HG02884 (cell line): Measurements from ENCODE around the gene NDUFC2.
"Not testable (repeated sequence)": the region's sequence is repeated elsewhere in the genome, so short reads cannot be mapped to it uniquely, and the experiment has no call there.

Experiments
- ATAC-seq: cut with Tn5 transposase; IDR thresholded peaks from one replicate; pipeline ENCODE4 v1.9.1; 2021; ENCODE audit warnings: mild to moderate bottlenecking, moderate library complexity; ENCODE audit not compliant: unreplicated experiment

NDUFC2 gene

GRCh38 chr11:78056093-78056492, 23.6 kb downstream of the NDUFC2 start:
- no peak for ATAC-seq

DNA sequence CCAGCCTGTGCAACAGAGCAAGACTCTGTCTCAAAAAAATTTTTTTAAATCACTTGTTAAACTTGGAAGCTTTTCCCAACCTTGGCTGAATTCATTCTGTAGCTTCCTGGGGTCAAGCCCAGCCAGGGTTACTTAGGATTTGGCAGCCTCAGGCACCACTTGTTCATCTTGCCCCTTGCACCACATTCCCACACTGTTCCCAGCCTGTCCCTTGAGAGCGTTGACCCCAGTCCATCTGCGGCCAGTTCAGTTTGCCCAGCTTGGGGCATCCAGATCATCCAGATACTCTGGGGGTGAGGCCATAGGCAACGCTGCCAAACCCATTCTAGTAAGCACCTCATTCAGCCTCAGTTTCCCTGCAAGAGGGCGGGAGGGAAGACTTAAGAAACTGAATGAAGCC, 24.7 kb downstream of the NDUFC2 start:
- ATAC-seq = no peak

- no peak for ATAC-seq
Measured at GRCh38 chr11:78050964-78051831, 28.5 kb downstream of the NDUFC2 start.

- ATAC-seq = no peak
Measured at GRCh38 chr11:78049348-78049747, 30.3 kb downstream of the NDUFC2 start.

DNA sequence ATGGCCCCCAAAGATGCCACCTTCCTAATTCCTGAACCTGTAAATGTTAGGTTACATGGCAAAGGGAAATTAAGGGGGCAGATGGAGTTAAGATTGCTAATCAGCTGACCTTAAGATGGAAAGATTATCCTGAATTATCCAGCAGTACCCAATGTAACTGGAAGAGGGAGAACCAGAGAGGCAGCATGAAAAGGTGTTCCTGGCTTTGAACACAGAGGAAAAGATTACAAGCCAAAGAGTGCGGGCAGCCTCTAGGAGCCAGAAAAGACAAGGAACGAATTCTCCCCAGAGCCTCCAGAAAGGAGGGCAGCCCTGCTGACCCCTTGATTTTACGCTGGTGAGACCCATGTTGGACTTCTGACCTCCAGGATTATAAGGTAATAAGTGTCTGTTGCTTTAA, 31.1 kb downstream of the NDUFC2 start:
- no peak for ATAC-seq

DNA sequence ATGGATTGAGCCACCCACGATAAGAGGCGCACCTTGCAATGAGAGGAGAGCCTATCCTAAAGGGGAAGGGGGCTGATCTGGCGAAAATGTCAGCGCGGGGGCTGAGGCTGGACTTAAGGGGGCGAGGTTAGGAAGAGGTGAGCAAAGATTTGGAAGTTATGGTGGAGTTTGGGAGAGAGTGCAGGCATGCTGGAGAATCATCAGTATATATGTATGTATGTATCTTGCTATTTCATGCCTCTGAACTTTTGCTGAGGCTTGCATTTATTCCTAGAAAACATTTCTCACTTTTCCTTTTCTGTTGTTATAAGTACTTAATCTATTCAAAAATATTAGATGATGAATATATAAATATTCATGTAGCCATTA, 33.2 kb downstream of the NDUFC2 start:
- ATAC-seq = no peak

GRCh38 chr11:78045851-78046485, 33.7 kb downstream of the NDUFC2 start:
- ATAC-seq = no peak

DNA sequence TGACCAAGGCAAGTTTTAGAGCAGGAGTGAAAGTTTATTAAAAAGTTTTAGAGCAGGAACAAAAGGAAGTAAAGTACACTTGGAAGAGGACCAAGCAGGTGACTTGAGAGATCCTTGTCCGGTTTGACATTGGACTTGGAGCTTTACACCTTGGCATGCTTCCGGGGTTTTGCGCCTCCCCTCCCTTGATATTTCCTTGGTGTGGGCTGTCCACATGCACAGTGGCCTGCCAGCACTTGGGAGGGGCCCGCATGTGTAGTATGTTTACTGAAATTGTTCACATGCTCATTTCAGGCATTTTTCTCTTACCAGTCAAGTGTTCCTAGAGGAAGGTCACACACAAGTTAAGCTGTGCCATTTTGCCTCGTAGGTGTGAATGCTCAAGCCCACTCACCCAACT, 35.0 kb downstream of the NDUFC2 start:
- no peak for ATAC-seq

- no peak for ATAC-seq
Measured at GRCh38 chr11:78041843-78042440, 37.7 kb downstream of the NDUFC2 start.

GRCh38 chr11:78041380-78041719, 38.3 kb downstream of the NDUFC2 start:
- ATAC-seq = not testable (repeated sequence)

DNA sequence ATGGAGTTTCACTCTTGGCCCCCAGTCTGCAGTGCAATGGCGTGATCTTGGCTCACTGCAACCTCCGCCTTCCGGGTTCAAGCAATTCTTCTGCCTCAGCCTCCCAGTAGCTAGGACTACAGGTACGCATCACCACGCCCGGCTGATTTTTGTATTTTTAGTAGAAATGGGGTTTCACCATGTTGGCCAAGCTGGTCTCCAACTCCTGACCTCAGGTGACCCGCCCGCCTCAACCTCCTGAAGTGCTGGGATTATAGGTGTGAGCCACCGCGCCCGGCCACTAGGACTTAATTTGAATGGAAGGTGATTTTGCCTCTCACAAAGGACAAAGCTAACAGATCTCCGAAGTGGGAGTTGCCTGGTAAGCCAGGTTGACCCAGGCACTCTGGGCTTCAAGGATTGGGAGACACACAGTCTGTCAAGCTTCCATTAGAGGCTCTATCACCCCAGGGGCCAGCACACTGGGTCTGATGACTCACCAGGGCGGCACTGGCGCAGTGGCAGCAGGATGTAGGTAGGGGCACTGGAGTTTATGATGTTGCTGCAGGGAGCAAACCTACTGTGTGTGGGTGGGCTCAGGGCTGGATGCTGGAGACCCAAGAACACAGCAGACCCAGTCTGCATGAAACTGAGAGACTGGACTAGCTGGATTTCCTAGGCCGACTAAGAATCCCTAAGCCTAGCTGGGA, 38.8 kb downstream of the NDUFC2 start:
- no peak for ATAC-seq

DNA sequence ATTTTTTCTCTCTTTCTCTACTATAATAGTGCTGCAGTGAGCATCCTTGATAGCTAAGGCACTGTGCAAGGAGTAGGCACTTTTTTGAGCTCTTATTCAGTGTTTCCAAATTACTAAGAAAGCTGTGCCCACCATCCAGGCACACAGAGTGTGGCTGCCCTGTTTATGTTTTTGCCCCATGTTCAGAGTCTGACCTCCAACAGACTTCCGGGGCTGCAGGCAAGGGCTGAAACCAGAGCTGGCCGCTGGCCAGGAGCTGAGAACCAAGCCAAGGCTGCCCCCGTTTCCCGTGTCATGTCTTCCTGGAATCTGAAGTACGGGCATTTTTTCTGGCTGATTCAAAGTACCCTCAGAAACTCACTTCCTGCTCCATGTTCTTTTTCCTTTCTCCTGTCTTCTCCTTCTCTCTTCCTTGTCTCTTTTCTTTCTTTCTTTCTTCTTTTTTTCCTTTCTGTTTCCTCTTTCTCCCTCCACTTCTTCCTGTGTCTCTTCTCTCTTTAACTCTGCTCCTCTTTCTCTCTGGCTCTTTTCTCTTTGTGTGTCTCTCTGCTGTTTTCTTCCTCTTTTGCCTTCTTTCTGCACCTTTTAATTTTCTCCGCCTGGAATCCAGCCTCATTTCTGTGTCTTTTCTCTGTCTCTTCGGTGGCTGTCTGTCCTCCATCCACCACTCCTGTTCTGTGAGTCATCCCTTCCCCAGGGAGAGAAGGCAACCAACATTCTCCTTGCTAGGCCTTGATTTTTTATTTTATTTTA, 39.6 kb downstream of the NDUFC2 start:
- peak; percentile 54 for ATAC-seq

- no peak for ATAC-seq
Measured at GRCh38 chr11:78039391-78039918, 40.2 kb downstream of the NDUFC2 start.

DNA sequence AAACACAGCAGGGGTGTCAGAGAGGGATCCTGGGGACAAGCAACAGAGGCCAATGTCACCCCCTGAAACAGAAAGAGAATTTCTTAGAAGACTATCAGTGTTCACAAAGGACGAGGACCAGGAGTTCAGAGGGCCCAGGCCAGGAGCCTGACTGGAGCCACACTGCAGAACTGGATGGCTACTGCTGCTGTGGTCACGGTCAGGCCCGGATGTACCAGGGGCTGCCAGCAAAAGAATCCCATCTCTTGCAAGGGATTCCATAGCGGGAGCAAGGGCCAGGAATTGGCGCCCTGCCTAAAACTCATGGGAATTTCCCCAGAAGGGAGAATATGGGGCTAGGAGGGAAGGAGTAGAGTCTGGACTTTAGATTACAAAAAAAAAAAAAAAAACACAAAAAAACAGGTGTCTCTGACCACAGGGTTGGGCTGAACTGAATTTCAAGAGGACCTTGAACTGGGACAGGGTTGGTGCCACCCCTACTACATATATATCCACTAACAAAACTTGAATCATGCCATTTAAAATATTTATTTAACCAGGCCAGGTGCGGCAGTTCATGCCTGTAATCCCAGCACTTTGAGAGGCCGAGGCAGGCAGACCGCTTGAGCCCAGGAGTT, 40.9 kb downstream of the NDUFC2 start:
- ATAC-seq = no peak

DNA sequence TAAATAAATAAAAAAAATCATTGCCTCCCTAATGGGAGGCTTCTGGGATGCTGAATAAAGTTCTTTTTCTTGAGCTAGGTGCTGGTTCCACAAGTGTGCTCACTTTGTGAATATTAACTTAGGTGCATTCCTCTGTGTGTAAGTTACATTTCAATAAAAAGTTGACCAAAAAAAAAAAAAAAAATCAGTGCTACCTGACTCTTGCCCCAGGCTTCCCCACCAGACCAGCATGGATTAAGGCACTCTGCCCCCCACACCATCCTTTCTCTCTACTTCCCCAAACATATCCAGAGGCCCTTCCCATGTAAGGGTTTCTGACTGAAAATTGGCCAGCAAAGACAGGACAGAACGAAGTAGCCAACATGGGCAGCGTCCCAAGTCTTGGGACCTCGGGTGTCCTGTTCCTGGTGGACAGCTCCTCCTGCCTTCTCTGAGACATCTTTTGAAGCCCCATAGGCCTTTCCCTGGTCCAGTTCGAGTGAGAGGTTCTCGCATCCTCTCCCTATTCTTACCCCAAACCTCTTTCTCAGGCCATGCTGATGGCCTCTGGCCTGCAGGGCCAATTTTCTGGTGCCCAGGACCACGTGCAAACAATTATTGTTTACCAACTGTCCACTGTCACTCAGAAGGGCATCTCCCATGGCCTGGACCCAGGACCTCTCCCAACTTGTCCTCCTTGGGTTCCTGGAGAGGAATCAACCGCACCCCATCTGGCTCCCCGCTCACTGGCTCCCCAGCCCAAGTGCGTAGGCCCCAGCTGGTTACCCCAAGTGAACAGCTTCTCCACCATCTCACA, 41.6 kb downstream of the NDUFC2 start:
- ATAC-seq = no peak

DNA sequence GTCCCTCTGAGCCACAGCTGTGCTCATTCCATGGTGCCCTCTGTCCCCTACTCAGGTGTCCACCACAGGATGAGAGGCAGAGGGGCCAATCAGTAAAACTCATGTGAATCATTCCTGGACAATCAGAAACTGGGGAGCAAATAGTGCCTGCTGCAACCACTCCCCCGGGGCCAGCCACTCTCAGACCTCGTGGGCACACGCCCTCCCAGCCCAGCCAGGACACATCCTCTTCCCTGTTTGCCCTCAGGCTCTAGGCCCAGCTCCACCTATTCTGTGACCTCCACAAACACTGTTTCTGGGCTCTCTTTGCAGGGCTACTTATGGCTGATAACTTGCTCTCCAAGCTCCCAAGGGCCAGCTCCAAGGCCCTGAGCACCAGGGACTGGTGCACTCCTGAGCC, 42.6 kb downstream of the NDUFC2 start:
- ATAC-seq = no peak

DNA sequence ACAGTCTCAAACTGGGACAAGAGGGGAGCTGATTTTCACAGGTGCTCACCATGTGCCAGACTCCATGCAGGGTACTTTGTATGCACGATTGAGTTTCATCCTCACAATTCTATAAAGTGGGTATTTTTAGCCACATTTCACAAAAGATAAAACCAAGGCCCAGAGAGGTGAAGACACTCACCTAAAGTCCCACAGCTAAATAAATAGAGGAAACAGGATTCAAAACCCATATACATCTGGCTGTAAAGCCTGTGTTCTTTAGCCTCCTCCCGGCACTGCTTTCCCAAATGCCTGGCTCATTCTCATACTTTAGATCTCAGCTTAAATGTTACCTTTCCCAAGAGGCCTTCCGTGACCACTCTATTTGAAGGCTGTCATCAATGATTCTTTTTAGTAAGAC, 43.3 kb downstream of the NDUFC2 start:
- ATAC-seq = no peak

- no peak for ATAC-seq
Measured at GRCh38 chr11:78034623-78035022, 45.0 kb downstream of the NDUFC2 start.

- ATAC-seq = no peak
Measured at GRCh38 chr11:78033040-78033439, 46.6 kb downstream of the NDUFC2 start.
